H1 (cell line): ENCODE results near the gene RASL10B. TPM values are rescaled to one million over a fixed set of nuclear protein-coding genes. Genes with fewer than 3 reads are reported as not detected.

ENCODE experiments used
- ATF3 ChIP-seq: IDR thresholded peaks from 2 replicates; pipeline ENCODE4 v1.6.1; 2011; ENCODE audit warnings: low read depth, mild to moderate bottlenecking, low read length; ENCODE audit not compliant: insufficient read depth
- EP300 ChIP-seq, 2 experiments: IDR thresholded peaks; 1 replicate in 1 of 2; 2 replicates in 1 of 2; pipeline ENCODE4 v1.6.1; 2011 to 2012; ENCODE audit warnings: low read depth in 2 of 2, low read length in 2 of 2, mild to moderate bottlenecking in 2 of 2, borderline replicate concordance in 1 of 2, inconsistent platforms in 1 of 2, moderate library complexity in 1 of 2
- HDAC2 ChIP-seq, 2 experiments: fragments of 300-600 bp in 1 of 2; sonication (generic) in 1 of 2; IDR thresholded peaks; 2 replicates each; pipeline ENCODE4 v1.6.1; 2011 to 2012; ENCODE audit warnings: low read depth in 2 of 2, low read length in 2 of 2, mild to moderate bottlenecking in 2 of 2, moderate library complexity in 2 of 2, borderline replicate concordance in 1 of 2, inconsistent platforms in 1 of 2
- KDM1A ChIP-seq: fragments of 200-600, 300-600 bp; sonication (generic); IDR thresholded peaks from 2 replicates; pipeline ENCODE4 v1.7.1; 2016; ENCODE audit warnings: mild to moderate bottlenecking, low read length, borderline replicate concordance
- NANOG ChIP-seq: IDR thresholded peaks from 2 replicates; pipeline ENCODE4 v1.6.1; 2011; ENCODE audit warnings: low read length, low read depth, mild to moderate bottlenecking, inconsistent platforms; ENCODE audit not compliant: insufficient read depth, poor library complexity, severe bottlenecking
- RFX5 ChIP-seq: IDR thresholded peaks from 2 replicates; pipeline ENCODE4 v1.6.1; 2011; ENCODE audit warnings: low read depth, low read length, improper control_type of control experiment, borderline replicate concordance
- SP1 ChIP-seq: IDR thresholded peaks from 2 replicates; pipeline ENCODE4 v1.6.1; 2011; ENCODE audit warnings: low read depth, low read length
- SP4 ChIP-seq: IDR thresholded peaks from 2 replicates; pipeline ENCODE4 v1.6.1; 2012; ENCODE audit warnings: low read length, inconsistent platforms
- SUZ12 ChIP-seq: fragments of 200-600 bp; sonication (generic); IDR thresholded peaks from 2 replicates; pipeline ENCODE4 v1.6.1; 2012; ENCODE audit warnings: mild to moderate bottlenecking, inconsistent platforms, low read length, moderate library complexity, mixed read lengths
- TEAD4 ChIP-seq: IDR thresholded peaks from 2 replicates; pipeline ENCODE4 v1.6.1; 2012; ENCODE audit warnings: low read depth, low read length, inconsistent platforms, mixed read lengths
- polyA plus RNA-seq, 7 experiments: library from polyadenylated mRNA; depleted of rRNA in 3 of 7; stranded (reverse) in 5 of 7; unstranded in 2 of 7; fragments of >200 nt in 5 of 7; fragments of 200-250 nt in 2 of 7; gene quantifications; 1 replicate in 5 of 7; 2 replicates in 1 of 7; 4 replicates in 1 of 7; pipeline versions ENCODE4 v1.2.1 to v1.2.3, GENCODE V29; 2011 to 2013; ENCODE audit warnings: missing spikeins in 2 of 7, mixed read lengths in 2 of 7
- total RNA-seq: library from RNA; stranded (reverse); fragmentation: NEBNext Ultra II Directional; extraction: Animal tissue kit (Norgen Biotek cat#: 25700); gene quantifications from 2 replicates; pipeline ENCODE4 v1.2.1, GENCODE V29; 2021

RASL10B gene
- total and polyA plus RNA-seq, 2 of the 8 experiments (the other 6 are each of a cell fraction or from before 2014, with no cell fraction given) = 17.5 to 22.8 TPM

- TF ChIP-seq SUZ12 (no peak), SP1 (no peak), TEAD4 (no peak), ATF3 (no peak), HDAC2 (IDR thresholded peaks at IDR 0.05; ENCODE audit: borderline replicate concordance in 1 of 2, low read depth in 2 of 2, low read length in 2 of 2) (no peak), SP4 (no peak), NANOG (no peak), EP300 (IDR thresholded peaks at IDR 0.05; ENCODE audit: borderline replicate concordance in 1 of 2, low read depth in 2 of 2, low read length in 2 of 2) (no peak), KDM1A (no peak), RFX5 (no peak)
Observed at GRCh38 chr17:35791681-35792350, 60.4 kb downstream of the RASL10B start (continued).

Other genes with a start within 250 kb of the RASL10B start
- gene SLFN12L, start 194.0 kb upstream of the RASL10B start, total RNA-seq = not detected in 2 replicates
- gene SLFN12L, start 194.0 kb upstream of the RASL10B start, polyA plus RNA-seq (2011; rRNA removed) = not detected in 2 replicates
- not detected in 2 replicates for gene SLFN14, start 170.8 kb upstream of the RASL10B start, total RNA-seq
- 0.03 TPM in 1 of 2 replicates, not detected in the other for gene SLFN14, start 170.8 kb upstream of the RASL10B start, polyA plus RNA-seq (2011; rRNA removed)
- 2.5 and 3.0 TPM in 2 replicates for gene PEX12, start 153.1 kb upstream of the RASL10B start, total RNA-seq
- 4.5 and 5.9 TPM in 2 replicates for gene PEX12, start 153.1 kb upstream of the RASL10B start, polyA plus RNA-seq (2011; rRNA removed)
- gene AP2B1, start 144.3 kb upstream of the RASL10B start, total RNA-seq = 194 and 199 TPM in 2 replicates
- gene AP2B1, start 144.3 kb upstream of the RASL10B start, polyA plus RNA-seq (2011; rRNA removed) = 63.4 and 95.5 TPM in 2 replicates
- gene GAS2L2, start 21.6 kb downstream of the RASL10B start, total RNA-seq = 0.13 TPM in 1 of 2 replicates, not detected in the other
- 0.09 TPM in 2 replicates for gene GAS2L2, start 21.6 kb downstream of the RASL10B start, polyA plus RNA-seq (2011; rRNA removed)
- not detected in 2 replicates for gene C17orf50, start 29.2 kb downstream of the RASL10B start, total RNA-seq
- 0.08 and 0.12 TPM in 2 replicates for gene C17orf50, start 29.2 kb downstream of the RASL10B start, polyA plus RNA-seq (2011; rRNA removed)
- not detected in 2 replicates for gene MMP28, start 64.0 kb downstream of the RASL10B start, total RNA-seq
- 0.06 TPM in 1 of 2 replicates, not detected in the other for gene MMP28, start 64.0 kb downstream of the RASL10B start, polyA plus RNA-seq (2011; rRNA removed)
- gene TAF15, start 77.8 kb downstream of the RASL10B start, total RNA-seq = 323 and 338 TPM in 2 replicates
- gene TAF15, start 77.8 kb downstream of the RASL10B start, polyA plus RNA-seq (2011; rRNA removed) = 62.8 and 80.1 TPM in 2 replicates
- gene HEATR9, start 137.3 kb downstream of the RASL10B start, total RNA-seq = not detected in 2 replicates
- gene HEATR9, start 137.3 kb downstream of the RASL10B start, polyA plus RNA-seq (2011; rRNA removed) = not detected in 2 replicates
- not detected in 2 replicates for gene CCL5, start 148.7 kb downstream of the RASL10B start, total RNA-seq
- not detected in 2 replicates for gene CCL5, start 148.7 kb downstream of the RASL10B start, polyA plus RNA-seq (2011; rRNA removed)
- gene RDM1, start 199.1 kb downstream of the RASL10B start, total RNA-seq = 4.8 and 7.3 TPM in 2 replicates
- gene RDM1, start 199.1 kb downstream of the RASL10B start, polyA plus RNA-seq (2011; rRNA removed) = 6.2 and 9.7 TPM in 2 replicates
- gene LYZL6, start 212.1 kb downstream of the RASL10B start, total RNA-seq = not detected in 2 replicates
- gene LYZL6, start 212.1 kb downstream of the RASL10B start, polyA plus RNA-seq (2011; rRNA removed) = not detected in 2 replicates
- gene CCL16, start 249.9 kb downstream of the RASL10B start, total RNA-seq = not detected in 2 replicates
- gene CCL16, start 249.9 kb downstream of the RASL10B start, polyA plus RNA-seq (2011; rRNA removed) = not detected in 2 replicates